Motor neuron (in vitro differentiated cells): ENCODE data around the gene SMC3. TPM values are rescaled to one million over a fixed set of nuclear protein-coding genes. Genes with fewer than 3 reads are reported as not detected.

Source experiments
- ATAC-seq, 8 experiments: fragments of 200-7000 bp; cut with Tn5 transposase; replicated peaks in 6 of 8; 2 replicates each; pipeline ENCODE4 v1.8.0; 2021; ENCODE audit warnings: mild to moderate bottlenecking in 8 of 8, moderate library complexity in 8 of 8
- H3K27ac ChIP-seq, 2 donors: fragments of 250-450 bp; sonication (Bioruptor Pico); 2 replicates each; pipeline ENCODE4 v1.9.0; 2021; ENCODE audit warnings: antibody characterized with exemption in 2 of 2, mild to moderate bottlenecking in 2 of 2, moderate library complexity in 1 of 2
- H3K4me1 ChIP-seq, 2 donors: fragments of 250-450 bp; sonication (Bioruptor Pico); replicated peaks in 1 of 2; 2 replicates each; pipeline ENCODE4 v1.6.1; 2021; ENCODE audit warnings: antibody characterized with exemption in 2 of 2, mild to moderate bottlenecking in 2 of 2, moderate library complexity in 1 of 2
- H3K4me3 ChIP-seq, 5 donors: fragments of 250-450 bp; sonication (Bioruptor Pico); 2 replicates each; pipeline ENCODE4 v1.9.0; 2021; ENCODE audit warnings: antibody characterized with exemption in 5 of 5, mild to moderate bottlenecking in 5 of 5, moderate library complexity in 4 of 5
- WGBS, 10 experiments: fragments of 450-650 bp; shearing (Covaris generic); methylation state at CpG; one replicate each; pipeline ENCODE4 v1.0.0; 2022; 5-methylcytosine and 5-hydroxymethylcytosine counted together
- in situ Hi-C, 9 experiments: fragments of 400-800 bp; cut with MboI; loops; one replicate each; pipeline ENCODE4 v1.15.0; 2021; ENCODE audit warnings: low sequenced_read_pairs in 9 of 9, low pct_unique_long_range_greater_than_20kb in 2 of 9; ENCODE audit not compliant: unreplicated experiment in 9 of 9
- total RNA-seq, 8 experiments: library from RNA; unstranded; fragments of 300-600 nt; gene quantifications; 2 replicates each; pipeline versions ENCODE4 v1.2.3 to v1.2.4, GENCODE V29; 2022

The SMC3 gene
- total RNA-seq, 8 experiments from 2014 or later = 15.2 to 92.6 (median 46.6) TPM

GRCh38 chr10:110547139-110547761 is 20.2 kb upstream of the SMC3 start:
- in situ Hi-C loops = loop anchor here in 8 of 9 experiments (10.0 to 25.0 kb wide), 4 partner anchors 185 to 410 kb away; partner anchors contain the start of gene SMNDC1 (in 2 of the 8)
- Histone ChIP-seq H3K4me3 (no peak overlapping the region), H3K27ac (no peak overlapping the region), H3K4me1 (peaks cover 0 to 5% of the 10 kb centered on the region in 2 donors)
- ATAC-seq = peak; percentile 26 to 75 (median 54)
- WGBS, 10 experiments = 7 to 21% (median 14%) methylated on average over 4 to 8 of the region's 8 CpGs

- in situ Hi-C loops = loop anchor here in 8 of 9 experiments (10.0 to 25.0 kb wide), 4 partner anchors 186 to 411 kb away; partner anchors contain the start of gene SMNDC1 (in 2 of the 8)
- H3K27ac ChIP-seq = no peak overlapping the region
- WGBS, 10 experiments = 0 to 88% (median 63%) methylated on average over 1 to 3 of the region's 5 CpGs; no CpG with 5 or more reads in 2 of the 10 experiments
- peaks cover 0 to 5% of the 10 kb centered on the region in 2 donors for H3K4me1 ChIP-seq
- no peak overlapping the region for H3K4me3 ChIP-seq
- no peak for ATAC-seq
Measured at GRCh38 chr10:110548002-110548401, 19.5 kb upstream of the SMC3 start.

- in situ Hi-C loops = loop anchor here in 8 of 9 experiments (10.0 to 25.0 kb wide), 4 partner anchors 187 to 412 kb away; partner anchors contain the start of gene SMNDC1 (in 2 of the 8)
- H3K4me3 ChIP-seq = no peak overlapping the region
- H3K27ac ChIP-seq = no peak overlapping the region
- peaks cover 0 to 5% of the 10 kb centered on the region in 2 donors for H3K4me1 ChIP-seq
- WGBS, 10 experiments = 27 to 71% (median 59%) methylated on average over 2 to 5 of the region's 5 CpGs
- no peak for ATAC-seq
Measured at GRCh38 chr10:110549211-110549610, 18.3 kb upstream of the SMC3 start.

- H3K27ac ChIP-seq = no peak overlapping the region
- no peak overlapping the region for H3K4me3 ChIP-seq
- in situ Hi-C loops = loop anchor here in 2 of 9 experiments (25.0 kb wide), 1 partner anchor 242 kb away; the partner anchor contains the start of gene SMNDC1 (in 2 of the 2)
- no peaks in the 10 kb centered on the region for H3K4me1 ChIP-seq
- ATAC-seq = no peak
- 0 to 80% (median 23%) methylated on average over 1 to 2 of the region's 2 CpGs; no CpG with 5 or more reads in 1 of the 10 experiments for WGBS, 10 experiments
Measured at GRCh38 chr10:110553905-110554304, 13.6 kb upstream of the SMC3 start.

- ATAC-seq = no peak
- Histone ChIP-seq H3K27ac (no peak overlapping the region), H3K4me3 (no peak overlapping the region), H3K4me1 (no peaks in the 10 kb centered on the region)
- in situ Hi-C loops = loop anchor here in 2 of 9 experiments (25.0 kb wide), 1 partner anchor 244 kb away; the partner anchor contains the start of gene SMNDC1 (in 2 of the 2)
- 91 to 100% (median 100%) methylated on average over 1 of the region's 1 CpG; no CpG with 5 or more reads in 5 of the 10 experiments for WGBS, 10 experiments
Measured at GRCh38 chr10:110556296-110556695, 11.2 kb upstream of the SMC3 start.

- WGBS, 10 experiments = 31 to 79% (median 47%) methylated on average over 1 to 9 of the region's 9 CpGs; no CpG with 5 or more reads in 1 of the 10 experiments
- Histone ChIP-seq H3K4me1 (no peaks in the 10 kb centered on the region), H3K4me3 (no peak overlapping the region), H3K27ac (no peak overlapping the region)
- peak in 3 of 8 experiments; percentile 59 to 79 (median 67) for ATAC-seq
- in situ Hi-C loops = loop anchor here in 2 of 9 experiments (25.0 kb wide), 1 partner anchor 245 kb away; the partner anchor contains the start of gene SMNDC1 (in 2 of the 2)
Measured at GRCh38 chr10:110556969-110557601, 10.4 kb upstream of the SMC3 start.

- in situ Hi-C loops = loop anchor here in 2 of 9 experiments (25.0 kb wide), 1 partner anchor 246 kb away; the partner anchor contains the start of gene SMNDC1 (in 2 of the 2)
- no peak overlapping the region for H3K27ac ChIP-seq
- no peaks in the 10 kb centered on the region for H3K4me1 ChIP-seq
- no peak overlapping the region for H3K4me3 ChIP-seq
- 40 to 100% (median 83%) methylated on average over 1 to 3 of the region's 3 CpGs; no CpG with 5 or more reads in 2 of the 10 experiments for WGBS, 10 experiments
- no peak for ATAC-seq
Measured at GRCh38 chr10:110558041-110558440, 9.5 kb upstream of the SMC3 start.

GRCh38 chr10:110560012-110560411 is 7.5 kb upstream of the SMC3 start:
- WGBS, 10 experiments = 89 to 100% (median 94%) methylated on average over 1 to 7 of the region's 8 CpGs; no CpG with 5 or more reads in 3 of the 10 experiments
- in situ Hi-C loops = loop anchor here in 2 of 9 experiments (25.0 kb wide), 1 partner anchor 248 kb away; the partner anchor contains the start of gene SMNDC1 (in 2 of the 2)
- ATAC-seq = no peak
- Histone ChIP-seq H3K4me1 (no peaks in the 10 kb centered on the region), H3K4me3 (no peak overlapping the region), H3K27ac (no peak overlapping the region)

GRCh38 chr10:110561292-110561691 is 6.2 kb upstream of the SMC3 start:
- 47 to 100% (median 67%) methylated on average over 1 to 3 of the region's 3 CpGs; no CpG with 5 or more reads in 3 of the 10 experiments for WGBS, 10 experiments
- in situ Hi-C loops = loop anchor here in 2 of 9 experiments (25.0 kb wide), 1 partner anchor 249 kb away; the partner anchor contains the start of gene SMNDC1 (in 2 of the 2)

GRCh38 chr10:110562348-110562747 is 5.1 kb upstream of the SMC3 start:
- WGBS, 10 experiments = 50 to 95% (median 80%) methylated on average over 1 to 4 of the region's 4 CpGs; no CpG with 5 or more reads in 2 of the 10 experiments
- Histone ChIP-seq H3K4me3 (no peak overlapping the region), H3K27ac (no peak overlapping the region), H3K4me1 (peaks cover 2 to 3% of the 10 kb centered on the region in 2 donors)
- in situ Hi-C loops = loop anchor here in 2 of 9 experiments (25.0 kb wide), 1 partner anchor 250 kb away; the partner anchor contains the start of gene SMNDC1 (in 2 of the 2)
- ATAC-seq = no peak

More at GRCh38 chr10:110561292-110561691, 6.2 kb upstream of the SMC3 start:
- Histone ChIP-seq H3K27ac (no peak overlapping the region), H3K4me1 (peaks cover 0 to under 1% of the 10 kb centered on the region in 2 donors), H3K4me3 (no peak overlapping the region)
- ATAC-seq = no peak

GRCh38 chr10:110563132-110563531 is 4.4 kb upstream of the SMC3 start:
- ATAC-seq = no peak
- Histone ChIP-seq H3K27ac (no peak overlapping the region), H3K4me3 (no peak overlapping the region), H3K4me1 (peaks cover 2 to 3% of the 10 kb centered on the region in 2 donors)
- in situ Hi-C loops = loop anchor here in 2 of 9 experiments (25.0 kb wide), 1 partner anchor 251 kb away; the partner anchor contains the start of gene SMNDC1 (in 2 of the 2)
- 60 to 100% (median 87%) methylated on average over 1 to 7 of the region's 8 CpGs; no CpG with 5 or more reads in 2 of the 10 experiments for whole genome bisulfite sequencing, 10 experiments

- Histone ChIP-seq H3K4me1 (peaks cover 6 to 21% of the 10 kb centered on the region in 2 donors), H3K27ac (peak overlapping the region; percentile 99), H3K4me3 (peak overlapping the region; percentile 77 to 89 (median 85))
- WGBS, 10 experiments = 0 to 75% (median 20%) methylated on average over 2 to 11 of the region's 19 CpGs; no CpG with 5 or more reads in 2 of the 10 experiments
- ATAC-seq = peak in 4 of 8 experiments; percentile 0 to 1 (median 0)
- in situ Hi-C loops = loop anchor here in 2 of 9 experiments (25.0 kb wide), 1 partner anchor 254 kb away; the partner anchor contains the start of gene SMNDC1 (in 2 of the 2)
Measured at GRCh38 chr10:110566472-110567200, 859 bp upstream of the SMC3 start.
